T-helper 17 cell (primary cell): ENCODE data around the gene ARHGAP27. TPM values are rescaled to one million over a fixed set of nuclear protein-coding genes. Genes with fewer than 3 reads are reported as not detected.
"Not testable (repeated sequence)": the region's sequence is repeated elsewhere in the genome, so short reads cannot be mapped to it uniquely, and the experiment has no call there.

Source experiments
- ATAC-seq: fragments of 150-1000 bp; cut with Tn5 transposase; 2 replicates; pipeline ENCODE4 v1.10.0; 2021; ENCODE audit warnings: mild to moderate bottlenecking, moderate library complexity
- DNase-seq, 3 donors: peaks; one replicate each; pipeline versions ENCODE4 v3.0.0 to v3.0.0-alpha.2; 2020 to 2021
- H3K9me3 ChIP-seq: one replicate; pipeline ENCODE4 v1.7.0; 2013; ENCODE audit warnings: low read length, mild to moderate bottlenecking; ENCODE audit not compliant: control insufficient read depth, poor library complexity, severe bottlenecking
- H3K27ac Mint-ChIP-seq: one replicate; pipeline ENCODE4 v1.8.0; 2022; ENCODE audit warnings: mild to moderate bottlenecking, moderate library complexity, mixed read lengths
- H3K27me3 Mint-ChIP-seq: one replicate; pipeline ENCODE4 v1.8.0; 2022; ENCODE audit warnings: mixed read lengths
- H3K36me3 Mint-ChIP-seq: one replicate; pipeline ENCODE4 v1.8.0; 2022; ENCODE audit warnings: low read depth, mixed read lengths
- H3K4me1 Mint-ChIP-seq: one replicate; pipeline ENCODE4 v1.8.0; 2022; ENCODE audit warnings: mild to moderate bottlenecking, mixed read lengths
- H3K4me3 Mint-ChIP-seq: one replicate; pipeline ENCODE4 v1.8.0; 2022; ENCODE audit warnings: mild to moderate bottlenecking, moderate library complexity, mixed read lengths
- total RNA-seq, 4 donors: library from RNA in 2 of 4; stranded (reverse) in 2 of 4; gene quantifications; one replicate each; pipeline ENCODE4 v1.2.3 and lab custom pipeline; 2022 to 2026

Gene ARHGAP27
- total RNA-seq, 2 donors from 2014 or later: 42.0 to 55.4 TPM

- H3K27ac Mint-ChIP-seq: peak overlapping the region; percentile 74
- no peaks in the 10 kb centered on the region for H3K9me3 ChIP-seq
Measured at GRCh38 chr17:45441526-45442310, 9.0 kb upstream of the ARHGAP27 start.

DNA sequence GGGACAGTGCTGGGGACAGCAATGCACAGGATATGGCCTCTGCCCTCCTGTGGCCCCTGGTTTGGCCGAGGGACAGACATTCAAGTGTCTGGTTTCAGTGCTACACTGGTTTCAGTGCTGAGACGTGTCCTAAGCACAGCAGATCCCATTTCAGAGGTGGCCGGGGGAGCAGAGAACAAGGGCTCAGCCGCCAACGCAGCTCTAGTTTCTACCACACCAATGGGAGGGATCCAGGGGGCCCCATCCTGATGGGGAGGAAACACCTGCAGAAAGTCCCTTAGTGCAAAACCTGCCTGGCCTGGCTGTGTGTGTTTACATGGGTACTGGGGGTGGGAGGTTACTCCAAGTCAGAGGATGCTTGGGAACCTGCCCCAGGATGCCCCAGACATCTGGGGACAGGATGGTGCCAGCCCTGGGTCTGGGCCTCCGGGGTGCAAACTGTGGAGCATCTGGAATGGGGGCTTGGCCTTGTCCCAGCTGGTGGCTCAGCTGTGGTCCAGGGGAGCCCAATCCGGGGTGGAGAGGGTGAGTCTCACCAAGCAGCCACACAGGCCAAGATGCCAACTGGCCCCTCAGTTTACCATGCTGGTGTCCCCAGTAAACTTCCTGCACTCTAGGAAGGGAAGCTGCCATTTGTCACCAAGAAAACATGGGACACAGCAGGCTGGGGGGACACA is 8.3 kb upstream of the ARHGAP27 start:
- not testable (repeated sequence) for H3K4me3 Mint-ChIP-seq, H3K9me3 ChIP-seq, H3K27me3 Mint-ChIP-seq, DNase-seq, H3K36me3 Mint-ChIP-seq
- H3K4me1 Mint-ChIP-seq: peaks cover 11% of the 10 kb centered on the region
- ATAC-seq: peak; percentile 52
- H3K27ac Mint-ChIP-seq: peak overlapping the region; percentile 74

More at GRCh38 chr17:45441526-45442310, 9.0 kb upstream of the ARHGAP27 start:
- no peak for DNase-seq
- peaks cover 2% of the 10 kb centered on the region for H3K36me3 Mint-ChIP-seq
- H3K4me3 Mint-ChIP-seq: peak overlapping the region; percentile 53
- no peak for ATAC-seq
- H3K27me3 Mint-ChIP-seq: no peaks in the 10 kb centered on the region
- H3K4me1 Mint-ChIP-seq: peaks cover 15% of the 10 kb centered on the region

DNA sequence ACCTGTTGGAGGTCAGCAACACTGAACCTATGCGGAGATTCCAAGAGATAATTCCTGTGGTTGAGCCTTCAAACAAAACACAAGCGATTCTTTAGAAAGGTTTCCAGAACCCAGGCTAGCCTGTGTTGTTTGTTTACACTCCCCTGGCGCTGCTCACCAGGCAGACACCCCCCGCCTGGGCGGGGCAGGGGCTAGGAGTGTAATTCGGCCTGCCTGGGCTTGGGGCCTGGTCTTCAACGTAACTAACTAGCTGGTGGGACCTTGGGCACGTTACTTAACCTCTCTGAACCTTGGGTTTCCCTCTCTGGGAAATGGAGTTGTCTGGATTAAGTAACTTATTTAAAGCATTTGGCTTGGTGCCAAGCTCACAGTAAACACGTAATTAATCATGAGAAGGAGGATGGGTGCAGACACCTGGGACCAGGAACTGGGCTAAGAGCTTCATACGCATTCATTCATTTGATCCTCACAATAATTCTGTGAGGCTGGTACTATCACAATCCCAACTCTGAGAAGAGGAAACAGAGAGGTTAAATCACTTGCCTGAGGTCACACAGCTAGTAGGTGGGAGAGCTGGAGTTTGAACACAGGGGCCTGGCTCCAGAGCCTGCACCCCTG is 7.6 kb upstream of the ARHGAP27 start:
- H3K9me3 ChIP-seq: no peaks in the 10 kb centered on the region
- no peak overlapping the region for H3K4me3 Mint-ChIP-seq
- peak overlapping the region; percentile 74 for H3K27ac Mint-ChIP-seq
- DNase-seq (no peak), ATAC-seq (no peak)
- H3K4me1 Mint-ChIP-seq: peaks cover 8% of the 10 kb centered on the region
- peaks cover 2% of the 10 kb centered on the region for H3K36me3 Mint-ChIP-seq
- H3K27me3 Mint-ChIP-seq: no peaks in the 10 kb centered on the region

- no peak overlapping the region for H3K4me3 Mint-ChIP-seq
- H3K27ac Mint-ChIP-seq: no peak overlapping the region
- H3K4me1 Mint-ChIP-seq: peaks cover 3% of the 10 kb centered on the region
- DNase-seq: no peak
- no peaks in the 10 kb centered on the region for H3K9me3 ChIP-seq
- H3K27me3 Mint-ChIP-seq: no peaks in the 10 kb centered on the region
- ATAC-seq: no peak
- H3K36me3 Mint-ChIP-seq: no peaks in the 10 kb centered on the region
Measured at GRCh38 chr17:45438931-45439610, 6.4 kb upstream of the ARHGAP27 start.

GRCh38 chr17:45437465-45438283 is 5.0 kb upstream of the ARHGAP27 start:
- Mint-ChIP-seq H3K27me3 (no peaks in the 10 kb centered on the region), H3K27ac (no peak overlapping the region), H3K4me3 (no peak overlapping the region), H3K4me1 (peaks cover 5% of the 10 kb centered on the region), H3K36me3 (no peaks in the 10 kb centered on the region)
- DNase-seq: no peak
- no peaks in the 10 kb centered on the region for H3K9me3 ChIP-seq
- no peak for ATAC-seq

DNA sequence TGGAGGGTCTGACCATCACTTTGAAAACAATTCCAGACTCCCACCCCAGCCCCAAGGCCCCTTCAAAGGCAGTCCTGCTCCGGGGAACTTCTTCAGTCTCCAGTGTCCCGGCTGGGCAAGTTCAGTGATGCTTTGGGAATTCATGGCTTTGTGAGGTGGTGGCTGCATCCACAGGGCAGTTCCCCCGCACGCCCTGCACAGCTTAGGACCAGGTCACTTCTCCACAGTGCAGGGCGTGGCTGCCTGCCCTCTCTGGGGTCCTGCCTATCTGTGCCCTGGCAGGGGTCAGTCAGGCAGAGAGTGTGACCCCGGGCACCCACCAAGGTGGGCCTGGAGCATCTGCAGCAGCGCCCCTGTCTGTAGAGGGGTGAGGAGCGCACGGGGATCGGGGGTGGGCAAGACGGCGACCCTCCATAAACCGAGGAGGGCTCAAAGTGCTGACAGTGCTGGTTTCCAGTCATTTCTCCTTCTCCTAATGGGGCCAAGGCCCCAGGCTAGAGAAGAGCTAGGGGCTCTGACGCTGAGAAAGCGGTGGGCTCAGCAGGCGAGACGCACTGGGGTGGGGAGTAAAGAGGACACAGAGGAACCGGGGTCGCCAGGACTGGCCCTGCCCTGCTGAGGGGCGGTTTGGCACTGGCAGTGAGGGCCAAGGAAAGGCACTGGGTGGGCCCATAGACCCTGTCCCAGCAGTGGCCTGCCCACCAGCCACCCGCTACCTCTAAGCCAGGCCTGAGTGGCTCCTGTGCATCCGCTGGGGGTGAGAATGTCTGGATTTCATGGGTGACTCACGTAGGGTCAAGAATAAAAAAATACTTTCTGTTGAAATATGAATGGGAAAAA is 4.2 kb upstream of the ARHGAP27 start:
- no peaks in the 10 kb centered on the region for H3K36me3 Mint-ChIP-seq
- DNase-seq: no peak
- H3K9me3 ChIP-seq: no peaks in the 10 kb centered on the region
- peaks cover 5% of the 10 kb centered on the region for H3K4me1 Mint-ChIP-seq
- H3K27me3 Mint-ChIP-seq: no peaks in the 10 kb centered on the region
- no peak overlapping the region for H3K27ac Mint-ChIP-seq
- ATAC-seq: no peak
- H3K4me3 Mint-ChIP-seq: no peak overlapping the region

GRCh38 chr17:45436161-45436560 is 3.5 kb upstream of the ARHGAP27 start:
- DNase-seq: no peak
- H3K9me3 ChIP-seq: no peaks in the 10 kb centered on the region
- Mint-ChIP-seq H3K27ac (no peak overlapping the region), H3K4me1 (peaks cover 6% of the 10 kb centered on the region), H3K36me3 (no peaks in the 10 kb centered on the region), H3K27me3 (no peaks in the 10 kb centered on the region), H3K4me3 (no peak overlapping the region)
- ATAC-seq: no peak

GRCh38 chr17:45435481-45435880 is 2.8 kb upstream of the ARHGAP27 start:
- DNase-seq: no peak
- H3K27ac Mint-ChIP-seq: no peak overlapping the region
- no peak overlapping the region for H3K4me3 Mint-ChIP-seq
- H3K36me3 Mint-ChIP-seq: no peaks in the 10 kb centered on the region
- peaks cover 9% of the 10 kb centered on the region for H3K4me1 Mint-ChIP-seq
- no peaks in the 10 kb centered on the region for H3K9me3 ChIP-seq
- no peak for ATAC-seq
- no peaks in the 10 kb centered on the region for H3K27me3 Mint-ChIP-seq

- no peak for DNase-seq
- H3K4me3 Mint-ChIP-seq: peak overlapping the region; percentile 90
- H3K36me3 Mint-ChIP-seq: no peaks in the 10 kb centered on the region
- H3K27ac Mint-ChIP-seq: no peak overlapping the region
- H3K9me3 ChIP-seq: no peaks in the 10 kb centered on the region
- H3K4me1 Mint-ChIP-seq: peaks cover 17% of the 10 kb centered on the region
- no peak for ATAC-seq
- H3K27me3 Mint-ChIP-seq: no peaks in the 10 kb centered on the region
Measured at GRCh38 chr17:45433159-45433535, 477 bp upstream of the ARHGAP27 start.

DNA sequence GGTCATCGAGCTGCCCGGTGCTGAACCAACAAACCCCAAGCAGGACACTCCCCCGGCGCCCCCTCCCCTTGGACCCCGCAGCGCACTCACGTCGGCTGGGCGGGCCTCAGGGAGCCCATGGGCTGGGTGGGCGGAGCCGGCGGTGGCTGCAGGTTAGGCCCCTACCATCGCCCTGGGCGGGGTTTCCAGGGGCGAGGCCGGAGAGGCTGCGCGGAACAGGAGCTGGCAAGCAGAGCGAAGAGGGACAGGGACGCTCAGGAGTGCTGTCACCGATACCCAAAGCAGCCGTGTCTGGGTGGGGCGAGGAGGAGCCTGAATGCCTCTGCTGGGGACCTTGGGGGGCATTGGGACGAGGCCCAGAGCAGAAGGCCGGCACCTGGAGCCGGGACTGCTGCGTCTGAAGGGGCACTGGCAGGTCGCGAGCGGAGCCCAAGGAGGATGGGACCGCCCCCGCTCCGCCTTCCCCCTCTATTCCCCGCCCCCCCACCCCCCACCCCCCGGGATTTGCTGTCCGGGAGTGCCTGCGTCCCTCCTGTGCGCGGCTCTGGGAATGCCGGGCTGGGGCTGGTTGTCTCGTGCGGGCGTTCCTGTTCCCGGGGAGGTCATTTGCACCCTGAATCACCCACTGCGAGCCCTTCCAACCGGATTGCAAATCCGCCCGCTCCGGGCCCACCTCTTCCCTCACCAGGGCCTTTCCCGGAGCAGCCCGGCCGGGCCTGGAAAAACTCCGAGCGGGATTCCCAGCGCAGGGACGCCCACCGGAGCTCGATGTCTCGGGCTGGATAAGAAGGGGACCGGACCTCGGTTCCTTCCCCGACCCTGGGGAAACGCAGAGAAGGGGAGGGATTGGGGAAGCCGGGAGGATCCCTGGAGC is 902 bp downstream of the ARHGAP27 start:
- peaks cover 21% of the 10 kb centered on the region for H3K4me1 Mint-ChIP-seq
- peak overlapping the region; percentile 90 for H3K4me3 Mint-ChIP-seq
- H3K27me3 Mint-ChIP-seq: no peaks in the 10 kb centered on the region
- ATAC-seq (peak; percentile 68), DNase-seq (peak; percentile 51 to 69 (median 68))
- no peaks in the 10 kb centered on the region for H3K36me3 Mint-ChIP-seq
- no peak overlapping the region for H3K27ac Mint-ChIP-seq
- H3K9me3 ChIP-seq: no peaks in the 10 kb centered on the region

DNA sequence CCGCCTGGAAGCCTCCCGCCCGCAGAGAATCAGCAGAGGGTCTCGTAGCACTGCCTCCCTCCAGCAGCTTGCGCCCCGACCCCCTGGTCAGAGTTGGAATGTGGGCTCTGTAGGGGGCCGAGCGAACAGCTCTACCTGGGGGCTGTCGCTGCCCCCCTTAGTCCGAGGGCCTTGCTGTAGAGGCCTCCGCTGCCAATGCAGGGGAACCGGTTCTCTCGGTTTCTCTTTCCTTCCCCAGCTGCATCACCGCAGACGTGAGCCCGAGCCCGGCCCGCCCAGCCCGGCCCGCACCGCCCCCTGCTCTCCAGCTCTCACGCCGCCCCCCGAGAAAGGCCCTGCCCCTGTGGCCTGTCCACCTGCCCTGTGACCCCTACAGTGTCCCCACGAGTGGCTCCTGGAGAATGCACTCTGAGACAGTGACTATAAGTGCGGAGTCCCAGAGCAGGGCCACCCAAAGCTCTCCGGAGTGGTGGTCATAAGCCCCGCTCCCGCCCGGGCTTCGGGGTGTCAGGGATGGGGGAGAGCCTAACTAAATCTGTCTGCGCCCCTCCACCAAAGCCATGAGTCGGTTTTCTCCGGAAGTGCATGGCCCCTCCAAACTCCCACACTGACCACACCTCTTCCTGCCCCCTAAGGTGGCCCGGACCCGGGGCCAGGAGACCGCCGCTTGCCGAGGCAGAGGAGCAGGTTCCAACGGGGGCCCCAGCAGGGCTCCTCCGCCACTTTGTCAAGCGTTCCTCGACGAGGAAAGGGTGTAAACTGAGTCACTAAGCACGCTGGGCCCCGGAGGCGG is 1.7 kb downstream of the ARHGAP27 start:
- H3K4me1 Mint-ChIP-seq: peaks cover 23% of the 10 kb centered on the region
- no peak for DNase-seq
- no peak overlapping the region for H3K27ac Mint-ChIP-seq
- peak; percentile 15 for ATAC-seq
- H3K9me3 ChIP-seq: no peaks in the 10 kb centered on the region
- H3K4me3 Mint-ChIP-seq: peak overlapping the region; percentile 90
- H3K36me3 Mint-ChIP-seq: no peaks in the 10 kb centered on the region
- no peaks in the 10 kb centered on the region for H3K27me3 Mint-ChIP-seq
